Kidney epithelial cell (primary cell): ENCODE data around the gene NAV2. TPM values are rescaled to one million over a fixed set of nuclear protein-coding genes. Genes with fewer than 3 reads are reported as not detected.

Experiments
- DNase-seq: peaks from one replicate; pipeline ENCODE4 v3.0.0-alpha.2; 2010; ENCODE audit warnings: low read depth
- H3K27me3 ChIP-seq: 2 replicates; pipeline ENCODE4 v1.6.0; 2011; ENCODE audit warnings: low read length; ENCODE audit not compliant: control insufficient read depth, insufficient read depth
- H3K36me3 ChIP-seq: 2 replicates; pipeline ENCODE4 v1.5.1; 2011; ENCODE audit warnings: low read length; ENCODE audit not compliant: control insufficient read depth, insufficient read depth
- H3K4me3 ChIP-seq: 2 replicates; pipeline ENCODE4 v1.5.1; 2011; ENCODE audit warnings: low read depth, mild to moderate bottlenecking, control low read depth, low read length
- CTCF ChIP-seq: IDR thresholded peaks from 2 replicates; pipeline ENCODE4 v1.5.1; 2011; ENCODE audit warnings: mild to moderate bottlenecking, moderate library complexity, low read length, control low read depth, inconsistent platforms; ENCODE audit not compliant: insufficient read depth, poor library complexity, severe bottlenecking
- total RNA-seq: library from RNA; depleted of rRNA; stranded (reverse); fragments of >200 nt; gene quantifications from 2 replicates; pipeline ENCODE4 v1.2.3, GENCODE V29; 2015

NAV2 gene
- total RNA-seq, 1 donor from 2014 or later = 41.5 TPM

- Histone ChIP-seq H3K4me3 (no peak overlapping the region), H3K27me3 (no peaks in the 10 kb centered on the region), H3K36me3 (no peaks in the 10 kb centered on the region)
- no peak for DNase-seq
- no peak for TF ChIP-seq CTCF
These were observed 68.7 kb downstream of the NAV2 start for GRCh38 chr11:19781351-19781750.

- Histone ChIP-seq H3K36me3 (no peaks in the 10 kb centered on the region), H3K4me3 (no peak overlapping the region), H3K27me3 (no peaks in the 10 kb centered on the region)
- no peak for TF ChIP-seq CTCF
- no peak for DNase-seq
These were observed 72.6 kb downstream of the NAV2 start for GRCh38 chr11:19785265-19785664.

- DNase-seq = no peak
- TF ChIP-seq CTCF = no peak
- Histone ChIP-seq H3K36me3 (no peaks in the 10 kb centered on the region), H3K4me3 (no peak overlapping the region), H3K27me3 (no peaks in the 10 kb centered on the region)
These were observed 74.0 kb downstream of the NAV2 start for GRCh38 chr11:19786644-19787043.

GRCh38 chr11:19788435-19788834 lies 75.8 kb downstream of the NAV2 start:
- no peak overlapping the region for H3K4me3 ChIP-seq
- H3K27me3 ChIP-seq = no peaks in the 10 kb centered on the region
- DNase-seq = no peak
- no peaks in the 10 kb centered on the region for H3K36me3 ChIP-seq
- no peak for TF ChIP-seq CTCF

GRCh38 chr11:19789245-19789644 lies 76.6 kb downstream of the NAV2 start:
- no peak for TF ChIP-seq CTCF

GRCh38 chr11:19789835-19790710 lies 77.4 kb downstream of the NAV2 start:
- TF ChIP-seq CTCF = no peak
- Histone ChIP-seq H3K36me3 (no peaks in the 10 kb centered on the region), H3K27me3 (no peaks in the 10 kb centered on the region), H3K4me3 (no peak overlapping the region)
- no peak for DNase-seq

More at GRCh38 chr11:19789245-19789644, 76.6 kb downstream of the NAV2 start:
- H3K4me3 ChIP-seq = no peak overlapping the region
- no peak for DNase-seq
- H3K27me3 ChIP-seq = no peaks in the 10 kb centered on the region
- no peaks in the 10 kb centered on the region for H3K36me3 ChIP-seq
